Islet precursor cell (in vitro differentiated cells): ENCODE results near the gene DLX1.
"Not testable (repeated sequence)": the region's sequence is repeated elsewhere in the genome, so short reads cannot be mapped to it uniquely, and the experiment has no call there.

Source experiments
- DNase-seq: peaks from one replicate; pipeline ENCODE4 v3.0.0-alpha.2; 2018

Gene DLX1

GRCh38 chr2:172099472-172100079 is 14.3 kb downstream of the DLX1 start:
- no peak for DNase-seq

- DNase-seq: peak; percentile 67
Observed at GRCh38 chr2:172100080-172100934, 15.0 kb downstream of the DLX1 start.

- no peak for DNase-seq
Observed at GRCh38 chr2:172100935-172101820, 15.9 kb downstream of the DLX1 start.

GRCh38 chr2:172101821-172102390 is 16.6 kb downstream of the DLX1 start:
- peak; percentile 78 for DNase-seq

GRCh38 chr2:172102391-172103359 is 17.4 kb downstream of the DLX1 start, which contains the start of gene DLX2:
TSS of gene DLX2 (minus strand) at chr2:172102900. CDS start at chr2:172102538, 362 bp downstream.
- peak; percentile 98 for DNase-seq

- peak; percentile 95 for DNase-seq
Observed at GRCh38 chr2:172103471-172104272, 18.4 kb downstream of the DLX1 start.

- no peak for DNase-seq
Observed at GRCh38 chr2:172105471-172106107, 20.3 kb downstream of the DLX1 start.

- DNase-seq: peak; percentile 96
Observed at GRCh38 chr2:172106108-172106961, 21.0 kb downstream of the DLX1 start.

- no peak for DNase-seq
Observed at GRCh38 chr2:172107690-172108586, 22.6 kb downstream of the DLX1 start.

GRCh38 chr2:172108587-172108930 is 23.3 kb downstream of the DLX1 start:
- DNase-seq: no peak

- no peak for DNase-seq
Observed at GRCh38 chr2:172109256-172109987, 24.1 kb downstream of the DLX1 start.

- no peak for DNase-seq
Observed at GRCh38 chr2:172109988-172110811, 24.9 kb downstream of the DLX1 start.

- DNase-seq: no peak
Observed at GRCh38 chr2:172113617-172114016, 28.3 kb downstream of the DLX1 start.

- not testable (repeated sequence) for DNase-seq
Observed at GRCh38 chr2:172114176-172114575, 28.9 kb downstream of the DLX1 start.

GRCh38 chr2:172114579-172114978 is 29.3 kb downstream of the DLX1 start:
- no peak for DNase-seq

- DNase-seq: no peak
Observed at GRCh38 chr2:172116107-172116506, 30.8 kb downstream of the DLX1 start.

GRCh38 chr2:172119089-172119488 is 33.8 kb downstream of the DLX1 start:
- no peak for DNase-seq
